C4-2B (cell line): ENCODE data around the gene MGST2.

Experiments
- H3K27ac ChIP-seq: fragments of 450-650 bp; 2 replicates; pipeline ENCODE4 v1.5.1; 2017
- CTCF ChIP-seq: fragments of 450-650 bp; conservative IDR thresholded peaks from 2 replicates; pipeline ENCODE4 v1.5.1; 2017; ENCODE audit warnings: mild to moderate bottlenecking
- ZFX ChIP-seq: fragments of 450-650 bp; IDR thresholded peaks from 2 replicates; pipeline ENCODE4 v1.6.1; 2017

Gene MGST2

DNA sequence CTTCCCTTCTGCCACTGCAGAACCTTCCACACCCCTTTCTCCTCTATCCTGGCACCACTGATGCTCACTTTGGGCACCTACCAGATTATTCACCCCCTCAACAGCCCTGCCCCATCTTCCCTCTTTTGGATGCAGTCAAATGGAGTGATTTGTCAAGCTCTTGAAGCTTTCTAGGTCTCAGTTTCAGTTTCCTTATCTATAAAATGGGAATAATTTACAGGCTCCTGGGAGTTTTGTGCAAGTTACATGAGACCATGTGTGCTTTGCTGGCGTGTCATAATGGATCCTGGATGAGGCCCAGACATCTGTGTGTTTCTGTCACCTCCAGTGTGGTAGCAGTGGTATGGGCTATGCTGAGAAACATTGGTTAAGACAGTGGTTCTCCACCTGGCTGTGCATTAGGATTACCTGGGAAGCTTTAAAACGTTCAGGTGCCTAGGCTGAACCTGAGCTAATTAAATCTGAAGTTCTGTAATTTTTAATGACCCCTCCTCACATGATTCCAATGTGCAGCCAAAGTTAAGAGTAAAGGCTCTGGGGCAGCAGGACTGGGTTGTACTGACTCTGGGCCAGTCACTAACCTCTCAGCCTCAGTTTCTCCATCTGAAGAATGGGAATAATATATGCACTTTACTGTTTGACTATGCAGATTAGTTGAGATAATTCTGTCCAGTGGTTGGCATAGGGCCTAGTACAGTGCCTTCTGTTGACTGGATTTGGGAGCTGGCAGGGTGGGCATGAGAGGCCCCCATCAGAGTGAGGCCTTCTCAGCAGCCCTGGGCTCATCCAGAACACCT is 6.8 kb upstream of the MGST2 start:
- no peak for TF ChIP-seq ZFX
- no peak overlapping the region for H3K27ac ChIP-seq

GRCh38 chr4:139659735-139660424 is 5.7 kb upstream of the MGST2 start:
- TF ChIP-seq CTCF: no peak
- no peak for TF ChIP-seq ZFX
- no peak overlapping the region for H3K27ac ChIP-seq

- TF ChIP-seq CTCF: no peak
- TF ChIP-seq ZFX: no peak
- H3K27ac ChIP-seq: no peak overlapping the region
Observed at GRCh38 chr4:139660568-139661043, 5.0 kb upstream of the MGST2 start.

- no peak overlapping the region for H3K27ac ChIP-seq
- no peak for TF ChIP-seq CTCF
- no peak for TF ChIP-seq ZFX
Observed at GRCh38 chr4:139663561-139664138, 2.0 kb upstream of the MGST2 start.

DNA sequence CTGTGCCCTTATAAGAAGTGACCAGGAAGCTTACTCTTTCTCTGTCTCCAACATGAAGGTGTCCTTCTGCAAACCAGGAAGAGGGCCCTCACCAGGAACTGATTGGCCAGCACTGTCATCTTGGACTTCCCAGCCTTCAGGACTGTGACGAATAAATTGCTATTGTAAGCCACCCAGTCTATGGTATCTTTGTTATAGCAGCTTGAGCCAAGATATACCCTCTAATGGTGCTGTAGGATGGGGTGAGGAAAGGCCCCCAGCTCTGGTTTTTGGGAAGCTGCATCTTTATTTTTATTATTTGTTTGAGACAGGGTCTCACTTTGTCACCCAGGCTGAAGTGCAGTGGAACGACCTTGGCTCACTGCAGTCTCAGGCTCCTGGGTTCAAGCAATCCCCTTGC is 1.2 kb upstream of the MGST2 start:
- TF ChIP-seq ZFX (no peak), CTCF (no peak)
- H3K27ac ChIP-seq: peak overlapping the region; percentile 91

GRCh38 chr4:139665079-139665689 is 435 bp upstream of the MGST2 start:
- TF ChIP-seq ZFX (no peak), CTCF (no peak)
- H3K27ac ChIP-seq: peak overlapping the region; percentile 91

DNA sequence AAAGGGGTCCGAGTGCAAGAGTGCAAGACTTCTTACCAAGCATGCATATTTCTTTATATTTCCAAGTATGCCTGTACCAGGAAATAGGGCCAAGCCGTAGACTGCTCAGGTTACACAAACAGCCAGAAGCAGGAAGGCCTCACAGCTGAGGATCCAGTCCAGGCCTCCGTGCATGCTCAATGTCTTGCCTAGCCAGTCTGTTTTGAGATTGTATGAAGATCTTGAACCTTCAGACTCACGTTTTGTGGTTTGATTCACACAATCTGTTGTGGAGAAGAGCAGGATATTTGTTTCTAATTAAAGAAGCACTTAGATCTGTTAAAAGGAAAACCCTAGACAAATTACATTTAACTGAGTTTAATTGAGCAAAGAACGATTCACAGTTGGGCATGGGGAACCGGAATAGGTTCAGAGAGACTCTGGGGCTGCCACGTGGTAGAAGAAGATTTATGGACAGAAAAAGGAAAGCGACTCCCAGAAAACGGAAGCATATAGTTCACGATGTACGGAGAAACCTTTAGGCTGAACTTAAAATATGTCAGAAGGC is 1.2 kb downstream of the MGST2 start:
- TF ChIP-seq CTCF (no peak), ZFX (peak; percentile 61)
- H3K27ac ChIP-seq: peak overlapping the region; percentile 91
